NB4 (cell line): ENCODE data around the gene STAC3.

Experiments used
- POLR2A ChIP-seq: IDR thresholded peaks from 2 replicates; pipeline ENCODE4 v1.6.1; 2011; ENCODE audit warnings: mild to moderate bottlenecking; ENCODE audit not compliant: insufficient read length; ENCODE audit errors: extremely low read depth
- TF ChIP-seq, protein P1 (sequence below): IDR thresholded peaks from one replicate; pipeline ENCODE4 v1.5.1; 2012; ENCODE audit warnings: low read depth, low read length
- TF ChIP-seq, protein P2 (sequence below): IDR thresholded peaks from 2 replicates; pipeline ENCODE4 v1.6.1; 2011; ENCODE audit warnings: low read depth, low read length

DNA sequence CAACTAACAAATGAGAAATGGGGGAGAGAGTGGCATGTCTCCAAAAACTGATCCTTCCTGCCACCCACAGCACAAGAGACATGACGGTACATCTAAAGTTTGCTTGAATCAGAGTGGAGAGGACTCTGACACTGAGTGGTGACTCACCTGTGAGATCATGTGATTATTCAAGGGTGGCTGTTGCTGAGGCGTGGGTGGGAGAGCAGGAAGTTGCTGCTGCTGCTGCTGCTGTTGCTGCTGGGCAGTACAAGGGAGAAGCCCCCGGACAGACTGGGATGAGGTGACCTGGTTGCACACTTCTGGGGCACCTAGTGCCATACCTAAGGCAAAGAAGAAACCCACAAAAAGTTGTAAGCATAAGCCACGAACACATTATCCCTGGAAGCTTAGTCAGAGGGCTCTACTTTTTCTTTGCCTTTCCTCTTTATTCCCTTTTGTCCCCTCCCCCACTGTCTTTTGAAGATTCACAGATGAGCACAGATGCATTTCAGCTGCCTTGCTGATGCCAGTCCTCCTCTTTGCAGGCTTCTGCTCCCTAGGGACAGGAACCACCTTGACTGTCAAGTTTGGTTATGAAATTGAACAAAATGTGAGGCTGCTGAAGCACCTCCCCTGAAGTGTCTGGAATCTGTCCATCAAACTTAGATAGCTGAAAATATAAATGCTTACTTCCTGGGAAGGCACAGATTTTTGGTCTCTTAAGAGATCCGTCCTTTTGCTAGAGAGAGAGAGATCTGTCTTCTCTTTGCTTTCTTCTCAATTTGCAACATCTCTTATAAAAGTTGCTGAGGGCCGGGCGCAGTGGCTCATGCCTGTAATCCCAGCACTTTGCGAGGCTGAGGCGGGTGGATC is 29.4 kb upstream of the STAC3 start:
- TF ChIP-seq, protein P1, sequence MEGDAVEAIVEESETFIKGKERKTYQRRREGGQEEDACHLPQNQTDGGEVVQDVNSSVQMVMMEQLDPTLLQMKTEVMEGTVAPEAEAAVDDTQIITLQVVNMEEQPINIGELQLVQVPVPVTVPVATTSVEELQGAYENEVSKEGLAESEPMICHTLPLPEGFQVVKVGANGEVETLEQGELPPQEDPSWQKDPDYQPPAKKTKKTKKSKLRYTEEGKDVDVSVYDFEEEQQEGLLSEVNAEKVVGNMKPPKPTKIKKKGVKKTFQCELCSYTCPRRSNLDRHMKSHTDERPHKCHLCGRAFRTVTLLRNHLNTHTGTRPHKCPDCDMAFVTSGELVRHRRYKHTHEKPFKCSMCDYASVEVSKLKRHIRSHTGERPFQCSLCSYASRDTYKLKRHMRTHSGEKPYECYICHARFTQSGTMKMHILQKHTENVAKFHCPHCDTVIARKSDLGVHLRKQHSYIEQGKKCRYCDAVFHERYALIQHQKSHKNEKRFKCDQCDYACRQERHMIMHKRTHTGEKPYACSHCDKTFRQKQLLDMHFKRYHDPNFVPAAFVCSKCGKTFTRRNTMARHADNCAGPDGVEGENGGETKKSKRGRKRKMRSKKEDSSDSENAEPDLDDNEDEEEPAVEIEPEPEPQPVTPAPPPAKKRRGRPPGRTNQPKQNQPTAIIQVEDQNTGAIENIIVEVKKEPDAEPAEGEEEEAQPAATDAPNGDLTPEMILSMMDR, result peak; percentile 3
- no peak for TF ChIP-seq POLR2A
- TF ChIP-seq, protein P2, sequence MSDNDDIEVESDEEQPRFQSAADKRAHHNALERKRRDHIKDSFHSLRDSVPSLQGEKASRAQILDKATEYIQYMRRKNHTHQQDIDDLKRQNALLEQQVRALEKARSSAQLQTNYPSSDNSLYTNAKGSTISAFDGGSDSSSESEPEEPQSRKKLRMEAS, result no peak
